ENCODE data around the gene RAD9A.

The RAD9A gene

DNA sequence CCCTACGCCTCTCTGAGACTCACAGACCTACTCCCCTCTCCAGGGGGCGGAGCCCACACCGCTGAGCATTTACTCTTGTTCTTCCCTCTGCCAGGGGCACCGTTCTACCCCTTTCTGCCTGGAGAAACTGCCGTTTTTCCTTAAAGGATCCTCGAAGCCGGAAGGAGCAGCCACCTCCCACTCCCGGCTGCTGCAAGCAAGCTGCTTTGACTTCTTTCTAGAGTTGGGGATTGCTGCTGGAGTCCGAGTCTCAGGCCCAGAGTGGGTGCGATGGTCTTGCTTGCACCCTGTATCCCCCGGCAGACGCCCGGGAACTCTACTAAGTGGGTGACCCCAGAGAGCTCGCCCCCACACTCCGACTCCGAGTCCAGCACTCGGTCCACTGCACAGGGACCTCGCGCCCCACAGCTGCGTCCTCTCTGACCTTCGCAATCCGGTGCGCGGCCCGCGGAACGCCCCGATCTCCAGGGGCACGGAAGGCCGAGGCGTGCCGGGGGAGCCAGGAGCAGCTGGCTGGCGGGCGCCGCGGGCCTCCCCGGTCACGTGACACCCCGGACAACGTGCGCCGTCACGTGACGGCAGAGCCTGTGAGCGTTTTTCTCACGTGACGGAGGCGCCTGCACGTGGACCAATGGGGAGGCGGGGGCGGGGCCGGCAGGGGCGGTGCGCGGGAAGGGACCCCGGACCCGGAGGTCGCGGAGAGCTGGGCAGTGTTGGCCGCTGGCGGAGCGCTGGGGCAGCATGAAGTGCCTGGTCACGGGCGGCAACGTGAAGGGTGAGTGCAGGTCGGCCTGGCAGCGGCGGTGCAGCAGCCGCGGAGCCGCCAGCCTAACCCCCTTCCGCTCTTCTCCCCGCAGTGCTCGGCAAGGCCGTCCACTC, at the start of gene RAD9A:
RAD9A (plus strand) TSS at position 683 of the 879 bp plus-strand sequence; CDS start at position 742, 59 bp downstream.
- no peaks in the 10 kb centered on the region for H3K27me3 ChIP-seq (ENCODE audit: control insufficient read depth in 2 of 2, insufficient read depth in 2 of 2, low read length in 2 of 2)
- H3K27ac ChIP-seq (ENCODE audit: low read depth in 2 of 2, low read length in 2 of 2) = peak within 1 kb of the TSS; percentile 86 to 88

DNA sequence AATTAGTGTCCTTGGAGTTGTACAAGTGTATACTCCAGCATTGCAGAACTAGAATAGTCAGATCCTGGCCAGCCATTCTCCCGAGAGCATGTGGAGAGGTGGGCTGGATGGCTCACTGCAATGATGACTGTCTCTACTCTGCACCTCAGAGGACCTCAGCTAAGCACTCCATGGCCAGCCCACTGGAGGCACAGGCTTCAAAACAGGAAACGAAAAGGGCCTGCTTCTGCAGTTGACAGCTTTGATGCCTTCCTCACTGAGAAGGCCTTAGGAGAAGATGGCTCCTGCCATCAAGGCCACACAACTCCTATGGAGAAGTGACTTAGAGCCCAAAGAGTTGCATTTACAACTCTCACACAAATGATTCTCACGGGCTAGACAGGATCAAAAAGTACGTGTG, 47.5 kb upstream of the RAD9A start:
- Histone ChIP-seq H3K9ac (ENCODE audit: low read depth in 1 of 2, low read length in 2 of 2) (peak overlapping the region in 1 of 2 donors; percentile 45), H3K4me3 (ENCODE audit: low read length in 2 of 2) (no peak overlapping the region), H3K27me3 (ENCODE audit: control insufficient read depth in 2 of 2, insufficient read depth in 2 of 2, low read length in 2 of 2) (no peaks in the 10 kb centered on the region), H3K9me3 (ENCODE audit: control insufficient read depth in 2 of 2, low read length in 2 of 2) (no peaks in the 10 kb centered on the region), H3K27ac (ENCODE audit: low read depth in 2 of 2, low read length in 2 of 2) (peak overlapping the region; percentile 76 to 89), H3K4me1 (ENCODE audit: control insufficient read depth in 2 of 2, insufficient read depth in 2 of 2, low read length in 2 of 2) (peaks cover 20 to 41% of the 10 kb centered on the region in 2 donors), H3K36me3 (ENCODE audit: control insufficient read depth in 2 of 2, insufficient read depth in 2 of 2, low read length in 2 of 2) (no peaks in the 10 kb centered on the region)

More for the DNA sequence above, at the start of gene RAD9A:
- H3K4me3 ChIP-seq (ENCODE audit: low read length in 2 of 2) = peak within 1 kb of the TSS; percentile 94 to 98
- peaks cover 0 to 3% of the 10 kb centered on the region in 2 donors for H3K36me3 ChIP-seq (ENCODE audit: control insufficient read depth in 2 of 2, insufficient read depth in 2 of 2, low read length in 2 of 2)
- peaks cover 16 to 21% of the 10 kb centered on the region in 2 donors for H3K4me1 ChIP-seq (ENCODE audit: control insufficient read depth in 2 of 2, insufficient read depth in 2 of 2, low read length in 2 of 2)
- peak within 1 kb of the TSS; percentile 84 to 92 for H3K9ac ChIP-seq (ENCODE audit: low read depth in 1 of 2, low read length in 2 of 2)
- H3K9me3 ChIP-seq (ENCODE audit: control insufficient read depth in 2 of 2, low read length in 2 of 2) = no peaks in the 10 kb centered on the region

DNA sequence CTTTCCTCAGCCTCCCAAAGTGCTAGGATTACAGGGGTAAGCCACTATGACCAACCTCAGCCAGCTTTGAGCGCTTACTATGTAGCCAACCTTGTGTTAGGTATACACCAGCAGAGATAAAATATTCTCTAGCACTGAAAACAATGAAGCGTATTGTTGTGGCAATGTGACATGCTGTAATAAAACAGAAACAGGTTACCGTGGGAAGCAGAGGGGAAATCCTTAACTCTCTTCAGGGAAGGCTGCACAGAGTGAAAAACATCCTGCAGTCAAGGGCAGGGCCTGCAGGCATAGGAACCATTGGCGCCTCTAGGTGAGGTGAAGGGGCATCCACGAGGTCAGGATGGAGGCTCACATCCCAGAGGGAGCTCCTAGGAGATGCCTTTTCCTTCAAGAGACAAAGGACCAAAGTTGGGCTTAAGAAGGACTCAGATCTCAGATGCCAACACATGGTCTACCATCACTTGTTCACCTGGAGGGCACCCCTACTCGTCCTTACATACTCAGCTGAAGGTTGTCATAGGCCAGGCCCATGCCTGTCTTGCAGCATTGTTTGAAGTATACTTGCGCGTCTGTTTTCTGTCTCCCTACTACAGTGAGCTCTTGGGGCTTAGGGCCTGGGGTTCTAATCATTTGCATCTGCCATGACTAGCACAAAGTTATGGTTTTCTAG, 46.4 kb upstream of the RAD9A start:
- Histone ChIP-seq H3K4me3 (ENCODE audit: low read length in 2 of 2) (peak overlapping the region in 1 of 2 donors; percentile 17), H3K36me3 (ENCODE audit: control insufficient read depth in 2 of 2, insufficient read depth in 2 of 2, low read length in 2 of 2) (no peaks in the 10 kb centered on the region), H3K9me3 (ENCODE audit: control insufficient read depth in 2 of 2, low read length in 2 of 2) (no peaks in the 10 kb centered on the region), H3K27ac (ENCODE audit: low read depth in 2 of 2, low read length in 2 of 2) (peak overlapping the region; percentile 76 to 89), H3K27me3 (ENCODE audit: control insufficient read depth in 2 of 2, insufficient read depth in 2 of 2, low read length in 2 of 2) (no peaks in the 10 kb centered on the region), H3K9ac (ENCODE audit: low read depth in 1 of 2, low read length in 2 of 2) (peak overlapping the region in 1 of 2 donors; percentile 45), H3K4me1 (ENCODE audit: control insufficient read depth in 2 of 2, insufficient read depth in 2 of 2, low read length in 2 of 2) (peaks cover 23 to 41% of the 10 kb centered on the region in 2 donors)

DNA sequence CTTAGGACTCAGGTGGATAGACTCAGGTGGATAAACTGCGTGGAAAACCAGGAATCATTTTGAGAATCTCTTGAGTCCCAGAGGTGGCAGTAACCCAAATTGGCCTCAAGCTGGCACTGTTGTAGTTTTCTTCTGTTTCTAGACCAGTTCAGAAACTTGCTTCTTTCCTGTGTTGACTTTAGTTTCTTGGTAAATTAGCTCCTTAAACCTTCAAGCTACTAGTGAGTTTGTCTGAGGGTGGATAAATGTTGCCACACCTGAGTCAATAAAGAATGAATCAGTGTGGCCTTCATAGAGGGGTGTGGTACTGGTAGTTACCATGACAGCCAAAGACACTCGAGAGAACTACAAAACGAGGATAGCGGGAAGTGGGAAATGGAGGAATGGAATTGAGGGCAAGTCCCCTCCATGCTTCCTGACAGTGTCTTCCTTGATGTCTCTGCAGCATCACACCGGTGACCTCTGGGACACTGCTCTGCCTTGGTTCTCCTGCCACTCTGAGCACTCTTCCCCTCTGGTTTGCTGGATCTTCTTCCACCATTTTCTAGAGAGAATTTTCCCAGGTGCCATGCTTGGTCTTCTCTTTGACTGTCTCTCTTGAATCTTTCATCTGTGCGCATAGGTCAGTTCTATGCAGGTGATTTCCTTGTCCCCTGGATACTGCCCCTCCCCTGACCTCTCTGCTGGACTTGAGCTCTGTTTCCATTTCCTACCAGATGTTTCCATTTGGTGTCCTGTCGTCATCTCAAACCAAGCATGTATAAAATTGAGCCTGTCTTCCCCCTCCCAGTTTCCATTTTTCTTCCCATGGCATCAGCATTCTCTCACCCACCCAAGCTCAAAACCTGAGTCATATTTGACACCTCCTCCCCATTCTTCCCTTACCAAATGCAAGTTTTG, 45.6 kb upstream of the RAD9A start:
- H3K36me3 ChIP-seq (ENCODE audit: control insufficient read depth in 2 of 2, insufficient read depth in 2 of 2, low read length in 2 of 2) = peaks cover 0 to 2% of the 10 kb centered on the region in 2 donors
- H3K27me3 ChIP-seq (ENCODE audit: control insufficient read depth in 2 of 2, insufficient read depth in 2 of 2, low read length in 2 of 2) = no peaks in the 10 kb centered on the region
- peak overlapping the region in 1 of 2 donors; percentile 45 for H3K9ac ChIP-seq (ENCODE audit: low read depth in 1 of 2, low read length in 2 of 2)
- H3K9me3 ChIP-seq (ENCODE audit: control insufficient read depth in 2 of 2, low read length in 2 of 2) = no peaks in the 10 kb centered on the region
- H3K4me1 ChIP-seq (ENCODE audit: control insufficient read depth in 2 of 2, insufficient read depth in 2 of 2, low read length in 2 of 2) = peaks cover 26 to 45% of the 10 kb centered on the region in 2 donors
- peak overlapping the region in 1 of 2 donors; percentile 45 for H3K4me3 ChIP-seq (ENCODE audit: low read length in 2 of 2)
- peak overlapping the region; percentile 76 to 89 for H3K27ac ChIP-seq (ENCODE audit: low read depth in 2 of 2, low read length in 2 of 2)

DNA sequence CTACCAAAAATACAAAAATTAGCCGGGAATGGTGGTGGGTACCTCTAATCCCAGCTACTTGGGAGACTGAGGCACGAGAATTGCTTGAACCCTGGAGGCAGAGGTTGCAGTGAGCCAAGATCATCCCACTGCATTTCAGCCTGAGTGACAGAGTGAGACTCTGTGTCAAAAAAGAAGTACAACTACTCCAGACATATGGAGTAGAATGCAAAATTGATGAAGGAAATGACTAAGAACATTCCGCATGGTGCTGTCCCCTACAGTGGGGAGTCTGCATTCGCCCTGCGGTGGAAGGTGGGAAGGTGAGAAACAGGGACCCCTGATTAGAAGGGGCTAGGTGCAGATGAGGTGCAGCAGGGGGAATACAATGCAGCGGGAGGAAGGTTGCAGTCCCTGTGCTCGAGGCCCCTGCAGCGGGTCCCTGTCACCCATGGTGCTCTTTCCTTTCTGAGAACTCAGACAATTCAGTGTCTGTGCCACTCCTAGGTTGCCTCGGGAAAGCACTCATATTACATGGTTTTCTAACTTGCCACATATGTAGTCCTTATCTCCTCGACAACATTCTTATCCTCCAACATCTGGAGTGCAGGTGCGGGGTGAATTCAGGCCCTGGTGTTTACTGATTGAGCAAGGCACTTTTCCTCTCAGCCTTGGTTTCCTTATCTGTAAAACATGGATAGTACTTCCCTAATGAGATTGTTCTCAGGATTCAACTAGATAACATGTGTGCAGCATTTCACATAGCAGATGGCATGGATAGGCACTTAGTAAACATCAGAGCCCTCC, 43.6 kb upstream of the RAD9A start:
- H3K9ac ChIP-seq (ENCODE audit: low read depth in 1 of 2, low read length in 2 of 2) = no peak overlapping the region
- H3K27ac ChIP-seq (ENCODE audit: low read depth in 2 of 2, low read length in 2 of 2) = peak overlapping the region in 1 of 2 donors; percentile 60

DNA sequence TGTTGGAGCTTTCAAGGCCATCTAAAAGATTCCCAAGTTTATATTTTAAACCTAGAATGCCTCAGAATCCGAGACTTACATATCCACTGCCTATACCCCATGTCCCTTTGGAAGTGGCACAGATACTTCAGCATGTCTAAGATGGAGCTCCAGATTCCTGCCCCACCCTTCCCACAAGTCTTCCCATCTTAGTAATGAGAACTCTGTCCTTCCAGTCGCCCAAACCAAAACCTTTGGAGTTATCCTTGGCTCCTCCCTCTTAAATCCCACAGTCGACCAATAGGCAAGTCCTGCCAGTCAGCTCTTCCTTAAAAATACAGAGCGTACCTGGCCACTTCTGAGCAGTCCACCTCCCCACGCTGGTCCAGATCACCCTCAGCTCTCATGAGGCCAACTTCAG, 42.8 kb upstream of the RAD9A start:
- peak overlapping the region in 1 of 2 donors; percentile 36 for H3K9ac ChIP-seq (ENCODE audit: low read depth in 1 of 2, low read length in 2 of 2)
- no peak overlapping the region for H3K4me3 ChIP-seq (ENCODE audit: low read length in 2 of 2)
- no peaks in the 10 kb centered on the region for H3K9me3 ChIP-seq (ENCODE audit: control insufficient read depth in 2 of 2, low read length in 2 of 2)
- H3K27ac ChIP-seq (ENCODE audit: low read depth in 2 of 2, low read length in 2 of 2) = peak overlapping the region in 1 of 2 donors; percentile 60
- H3K27me3 ChIP-seq (ENCODE audit: control insufficient read depth in 2 of 2, insufficient read depth in 2 of 2, low read length in 2 of 2) = no peaks in the 10 kb centered on the region
- peaks cover 3 to 5% of the 10 kb centered on the region in 2 donors for H3K36me3 ChIP-seq (ENCODE audit: control insufficient read depth in 2 of 2, insufficient read depth in 2 of 2, low read length in 2 of 2)
- peaks cover 39 to 66% of the 10 kb centered on the region in 2 donors for H3K4me1 ChIP-seq (ENCODE audit: control insufficient read depth in 2 of 2, insufficient read depth in 2 of 2, low read length in 2 of 2)

More for the DNA sequence above, 43.6 kb upstream of the RAD9A start:
- H3K36me3 ChIP-seq (ENCODE audit: control insufficient read depth in 2 of 2, insufficient read depth in 2 of 2, low read length in 2 of 2) = peaks cover 3 to 5% of the 10 kb centered on the region in 2 donors
- H3K4me1 ChIP-seq (ENCODE audit: control insufficient read depth in 2 of 2, insufficient read depth in 2 of 2, low read length in 2 of 2) = peaks cover 35 to 61% of the 10 kb centered on the region in 2 donors
- H3K4me3 ChIP-seq (ENCODE audit: low read length in 2 of 2) = no peak overlapping the region
- H3K9me3 ChIP-seq (ENCODE audit: control insufficient read depth in 2 of 2, low read length in 2 of 2) = no peaks in the 10 kb centered on the region
- H3K27me3 ChIP-seq (ENCODE audit: control insufficient read depth in 2 of 2, insufficient read depth in 2 of 2, low read length in 2 of 2) = no peaks in the 10 kb centered on the region

DNA sequence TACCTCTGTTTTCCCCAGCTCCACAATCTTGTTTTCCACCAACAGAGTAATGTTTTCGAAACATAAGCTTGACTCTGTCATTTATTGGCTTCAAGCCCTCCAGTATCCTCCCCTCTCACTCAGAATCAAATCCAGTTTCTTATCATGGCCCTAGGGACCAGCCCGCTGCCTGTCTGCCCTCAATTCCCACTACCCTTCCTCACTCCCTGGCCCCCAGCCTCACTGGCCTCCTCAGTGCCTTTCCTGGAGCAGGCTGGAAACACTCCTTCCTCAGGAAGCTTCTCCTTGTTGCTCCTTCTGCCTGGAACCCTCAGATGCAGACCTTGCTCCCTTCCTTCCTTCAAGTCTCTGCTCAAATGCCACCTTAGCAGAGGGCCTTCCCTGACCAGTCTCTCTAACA, 42.3 kb upstream of the RAD9A start:
- Histone ChIP-seq H3K9me3 (ENCODE audit: control insufficient read depth in 2 of 2, low read length in 2 of 2) (no peaks in the 10 kb centered on the region), H3K4me1 (ENCODE audit: control insufficient read depth in 2 of 2, insufficient read depth in 2 of 2, low read length in 2 of 2) (peaks cover 43 to 68% of the 10 kb centered on the region in 2 donors)

DNA sequence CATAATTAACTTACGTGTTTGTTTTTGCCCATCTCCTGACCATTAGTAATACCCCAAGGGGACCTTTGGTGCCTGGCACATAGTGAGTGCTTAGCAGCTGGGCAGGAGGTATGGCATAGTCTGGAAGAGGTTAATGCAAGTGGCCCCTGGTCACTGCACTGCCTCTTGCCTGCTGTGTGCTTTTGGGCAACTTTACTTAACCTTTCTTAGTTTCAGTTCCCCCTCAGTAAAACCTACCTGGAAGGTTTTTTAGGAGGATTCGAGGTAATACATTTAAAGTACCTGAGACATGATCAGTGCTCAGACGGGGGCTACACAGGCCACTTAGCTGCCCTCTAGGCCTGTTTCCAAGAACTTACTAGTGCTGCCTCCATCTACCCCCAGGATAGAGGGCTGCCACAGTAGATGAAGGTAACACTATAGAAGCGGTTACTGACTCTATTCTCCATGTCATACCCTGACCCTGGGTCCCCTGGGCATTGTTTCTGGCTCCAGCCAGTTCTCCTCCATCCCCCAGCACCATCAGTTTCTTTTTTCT, 41.8 kb upstream of the RAD9A start:
- Histone ChIP-seq H3K4me3 (ENCODE audit: low read length in 2 of 2) (no peak overlapping the region), H3K4me1 (ENCODE audit: control insufficient read depth in 2 of 2, insufficient read depth in 2 of 2, low read length in 2 of 2) (peaks cover 45 to 70% of the 10 kb centered on the region in 2 donors), H3K27me3 (ENCODE audit: control insufficient read depth in 2 of 2, insufficient read depth in 2 of 2, low read length in 2 of 2) (no peaks in the 10 kb centered on the region), H3K9me3 (ENCODE audit: control insufficient read depth in 2 of 2, low read length in 2 of 2) (no peaks in the 10 kb centered on the region), H3K27ac (ENCODE audit: low read depth in 2 of 2, low read length in 2 of 2) (no peak overlapping the region), H3K36me3 (ENCODE audit: control insufficient read depth in 2 of 2, insufficient read depth in 2 of 2, low read length in 2 of 2) (peaks cover 3 to 5% of the 10 kb centered on the region in 2 donors), H3K9ac (ENCODE audit: low read depth in 1 of 2, low read length in 2 of 2) (no peak overlapping the region)

More for the DNA sequence above, 42.3 kb upstream of the RAD9A start:
- H3K27me3 ChIP-seq (ENCODE audit: control insufficient read depth in 2 of 2, insufficient read depth in 2 of 2, low read length in 2 of 2) = no peaks in the 10 kb centered on the region
- peak overlapping the region in 1 of 2 donors; percentile 2 for H3K27ac ChIP-seq (ENCODE audit: low read depth in 2 of 2, low read length in 2 of 2)
- peak overlapping the region in 1 of 2 donors; percentile 36 for H3K9ac ChIP-seq (ENCODE audit: low read depth in 1 of 2, low read length in 2 of 2)
- no peak overlapping the region for H3K4me3 ChIP-seq (ENCODE audit: low read length in 2 of 2)
- H3K36me3 ChIP-seq (ENCODE audit: control insufficient read depth in 2 of 2, insufficient read depth in 2 of 2, low read length in 2 of 2) = peaks cover 3 to 5% of the 10 kb centered on the region in 2 donors

Data from mucosa of rectum (tissue), 2 donors.